ENCODE results near the gene RAG1.
"Not testable (repeated sequence)": the region's sequence is repeated elsewhere in the genome, so short reads cannot be mapped to it uniquely, and the experiment has no call there.

The RAG1 gene

DNA sequence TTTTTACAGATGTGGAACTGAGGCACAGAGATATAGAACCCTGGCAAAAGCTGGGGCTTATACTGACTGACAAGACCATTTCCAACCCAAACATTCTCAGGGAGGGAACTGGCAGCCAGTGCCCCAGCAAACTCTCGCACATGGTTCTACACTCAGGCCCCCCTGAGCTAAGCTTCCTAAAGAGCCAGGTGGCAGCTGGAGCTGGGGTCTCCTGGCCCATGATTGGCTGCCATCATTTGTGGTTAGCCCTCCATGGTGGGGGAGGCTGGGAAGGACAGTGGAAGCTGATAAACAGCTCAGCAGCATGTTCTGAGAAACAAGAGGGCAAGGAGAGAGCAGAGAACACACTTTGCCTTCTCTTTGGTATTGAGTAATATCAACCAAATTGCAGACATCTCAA, at the start of gene RAG1:
TSS of gene RAG1 (plus strand) at position 314 of the 400 bp plus-strand sequence. CDS start 5,298 bp downstream, outside the sequence.
- no peak for DNase-seq (ENCODE audit: low read depth in 2 of 2)

DNA sequence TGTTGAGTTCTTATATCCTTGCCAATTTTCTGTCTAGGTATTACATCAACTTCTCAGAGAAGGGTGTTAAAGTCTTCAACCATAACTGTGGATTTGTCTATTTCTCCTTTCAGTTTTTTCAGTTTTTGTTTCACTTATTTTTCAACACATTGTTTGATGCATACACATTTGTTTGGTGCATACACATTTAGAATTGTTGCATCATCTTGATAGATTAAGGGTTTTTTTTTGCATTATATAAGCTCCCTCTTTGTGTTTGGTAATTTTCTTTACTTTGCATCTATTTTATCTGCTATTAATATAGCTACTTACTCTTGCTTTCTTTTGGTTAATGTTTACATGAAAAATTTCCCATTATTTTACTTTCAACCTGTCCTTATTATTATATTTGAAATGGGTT, 37.0 kb upstream of the RAG1 start:
- no peak for DNase-seq (ENCODE audit: low read depth in 2 of 2)

DNA sequence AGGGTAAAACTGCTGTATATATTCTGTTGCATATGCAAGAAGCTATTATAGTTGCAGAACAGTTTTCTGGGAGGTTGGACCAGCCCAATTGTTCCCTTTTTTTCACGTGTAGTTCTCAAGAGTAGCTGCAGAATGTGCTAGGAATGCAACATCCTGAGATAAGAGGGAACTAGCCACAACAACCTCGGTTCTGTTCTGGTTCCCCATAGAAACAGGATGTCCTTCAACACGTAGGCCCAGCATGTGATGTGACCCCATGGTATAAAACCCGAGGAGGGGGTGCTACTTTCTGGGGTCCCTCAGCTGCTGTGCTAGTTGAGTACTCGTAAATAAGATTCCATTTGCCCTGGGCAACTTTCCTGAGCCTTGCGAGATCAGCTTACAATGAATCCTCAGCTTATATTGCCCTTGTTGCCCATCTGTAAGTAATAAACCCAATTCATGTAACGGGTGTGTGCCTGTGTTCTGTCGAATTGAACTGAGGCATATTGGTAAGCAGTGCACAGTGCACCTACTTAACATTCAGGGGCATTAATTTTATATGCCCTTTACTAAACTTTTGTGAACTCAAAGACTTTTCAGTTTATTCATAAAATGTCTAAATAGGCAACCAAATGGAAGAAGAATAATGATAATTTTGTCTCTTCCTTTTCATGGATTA, 34.7 kb upstream of the RAG1 start:
- no peak for DNase-seq (ENCODE audit: low read depth in 2 of 2)

DNA sequence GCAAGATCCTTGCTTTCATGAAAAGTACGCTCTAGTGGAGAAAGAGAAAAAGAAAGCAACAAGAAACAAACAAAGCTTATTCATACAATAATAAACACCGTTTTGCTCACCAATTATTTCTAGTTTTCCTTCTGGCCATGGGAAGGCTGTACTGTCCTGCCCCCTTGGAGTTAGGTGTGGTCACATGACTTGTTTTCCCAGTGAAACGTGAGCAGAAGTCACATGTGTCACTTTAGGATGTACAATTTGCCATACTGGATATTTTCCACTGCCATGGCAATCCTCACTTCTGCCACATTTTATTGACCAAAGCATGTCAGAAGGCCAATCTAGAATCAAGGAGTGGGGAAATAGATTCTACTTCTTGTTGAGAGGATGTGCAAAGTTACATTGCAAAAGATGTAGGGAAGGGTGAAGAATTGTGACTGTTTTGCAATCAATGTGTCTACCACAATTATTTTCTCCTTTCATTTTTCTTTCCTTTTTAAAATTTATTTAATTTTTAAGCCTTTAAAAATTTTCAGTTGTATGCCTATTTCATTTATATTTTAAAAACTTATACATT, 33.4 kb upstream of the RAG1 start:
- no peak for DNase-seq (ENCODE audit: low read depth in 2 of 2)

DNA sequence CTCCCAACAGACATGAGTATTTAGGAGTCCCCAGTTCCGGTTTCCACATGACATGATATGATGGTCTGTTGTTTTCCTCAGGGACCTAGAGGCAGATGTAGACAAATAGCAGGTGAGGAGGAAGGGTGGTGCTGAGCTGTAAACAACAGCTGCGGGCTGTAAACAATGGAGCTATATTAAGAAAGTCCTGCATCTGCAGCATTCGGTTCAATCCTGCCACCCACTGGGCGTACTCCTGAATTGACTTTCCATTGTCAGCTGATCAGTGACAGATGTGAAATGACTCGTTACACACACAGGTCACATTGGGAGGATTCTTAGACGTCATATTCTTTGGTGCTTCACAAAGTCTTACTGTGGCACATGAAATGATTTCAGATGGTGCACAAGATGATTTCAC, 26.8 kb upstream of the RAG1 start:
- DNase-seq (ENCODE audit: low read depth in 2 of 2): peak in 1 of 2 experiments; percentile 1

DNA sequence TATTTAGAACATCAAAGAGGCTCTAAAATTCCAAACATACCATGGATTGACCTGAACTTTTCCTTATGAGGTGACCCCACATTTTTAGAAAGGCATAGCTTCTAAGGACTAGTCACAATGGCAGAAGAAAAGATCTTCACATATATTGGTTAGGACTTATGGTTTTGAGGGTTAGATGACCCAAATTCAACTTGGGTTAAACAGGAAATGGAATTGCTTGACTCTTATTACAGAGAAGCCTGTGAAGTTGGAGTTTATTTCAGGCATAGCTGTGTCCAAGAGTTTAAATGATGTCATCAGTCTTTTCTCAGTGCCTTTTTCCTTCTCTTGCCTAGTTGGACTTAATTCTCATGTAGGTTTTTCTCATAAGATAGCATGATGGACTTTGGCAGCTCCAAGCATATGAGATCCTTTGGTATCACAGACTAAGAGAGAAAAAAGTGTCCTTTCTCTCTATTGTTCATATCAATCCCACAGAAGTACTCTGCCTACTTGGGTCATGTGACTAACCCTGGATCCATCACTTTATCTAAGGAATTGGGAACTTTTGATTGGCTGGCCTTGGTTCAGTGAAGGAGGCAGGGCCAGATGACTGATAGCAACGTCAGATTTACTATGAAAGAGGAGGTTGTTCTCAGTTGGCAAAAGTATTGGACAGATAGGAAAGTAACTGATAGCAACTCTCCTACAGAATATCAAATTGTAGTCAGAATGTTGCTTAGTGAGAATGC, 17.3 kb upstream of the RAG1 start:
- no peak for DNase-seq (ENCODE audit: low read depth in 2 of 2)

DNA sequence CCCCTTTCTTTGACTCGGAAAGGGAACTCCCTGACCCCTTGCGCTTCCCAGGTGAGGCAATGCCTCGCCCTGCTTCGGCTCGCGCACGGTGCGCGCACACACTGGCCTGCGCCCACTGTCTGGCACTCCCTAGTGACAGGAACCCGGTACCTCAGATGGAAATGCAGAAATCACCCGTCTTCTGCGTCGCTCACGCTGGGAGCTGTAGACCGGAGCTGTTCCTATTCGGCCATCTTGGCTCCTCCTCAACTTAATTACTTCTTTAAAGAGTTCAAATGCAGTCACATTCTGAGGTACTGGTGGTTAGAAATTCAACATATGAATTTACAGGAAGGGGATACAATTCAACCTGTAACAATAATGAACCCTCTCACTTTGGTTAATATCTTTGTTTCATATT, 10.4 kb upstream of the RAG1 start:
- DNase-seq (ENCODE audit: low read depth in 2 of 2): not testable (repeated sequence)

DNA sequence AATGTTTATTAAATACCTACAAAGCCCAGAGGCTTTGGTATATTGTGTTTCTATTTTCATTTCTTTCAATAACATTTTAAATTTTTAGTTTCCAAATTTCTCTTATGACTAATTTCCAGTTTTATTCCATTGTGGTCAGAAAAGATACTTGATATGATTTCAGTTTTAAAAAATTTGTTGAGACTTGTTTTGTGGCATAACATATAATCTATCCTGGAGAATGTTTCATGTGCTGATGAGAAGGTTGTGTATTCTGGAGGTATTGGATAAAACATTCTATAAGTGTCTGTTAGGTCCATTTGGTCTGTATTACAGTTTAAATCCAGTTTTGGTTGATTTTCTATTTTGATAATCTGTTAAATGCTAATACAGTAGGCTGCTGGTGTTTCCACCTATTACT, 9.8 kb upstream of the RAG1 start:
- DNase-seq (ENCODE audit: low read depth in 2 of 2): no peak

DNA sequence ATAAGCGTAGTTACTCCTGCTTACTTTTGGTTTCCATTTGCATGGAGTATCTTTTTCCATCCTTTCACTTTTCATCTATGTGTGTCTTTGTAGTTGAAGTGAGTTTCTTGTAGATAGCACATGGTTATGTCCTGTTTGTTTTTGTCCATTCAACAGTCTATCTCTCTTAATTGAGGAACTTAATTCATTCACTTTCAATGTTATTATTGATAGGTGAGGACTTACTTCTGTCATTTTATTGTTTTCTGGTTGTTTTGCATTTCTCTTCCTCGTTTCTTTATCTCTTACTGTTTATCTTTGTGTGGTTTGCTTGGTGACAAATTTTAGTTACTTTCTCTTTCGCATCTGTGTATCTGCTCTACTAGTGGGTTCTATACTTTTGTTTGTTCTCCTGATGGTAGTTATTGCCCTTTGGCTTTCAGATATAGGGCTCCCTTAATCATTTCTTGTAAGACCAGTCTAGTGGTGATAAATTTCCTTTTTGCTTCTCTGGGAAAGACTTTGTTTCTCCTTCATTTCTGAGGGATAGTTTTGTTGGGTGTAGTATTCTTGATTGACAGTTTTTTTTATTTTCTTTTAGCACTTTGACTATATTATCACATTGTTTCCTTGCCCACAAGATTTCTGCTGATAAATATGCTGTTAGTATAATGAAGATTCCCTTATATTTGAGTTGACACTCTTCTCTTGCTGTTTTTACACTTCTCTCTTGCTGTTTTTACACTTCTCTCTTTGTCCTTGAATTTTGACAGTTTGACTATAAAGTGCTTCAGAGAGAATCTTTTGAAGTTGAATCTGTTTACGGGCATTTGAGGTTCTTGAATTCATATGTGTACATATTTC, 9.0 kb upstream of the RAG1 start:
- DNase-seq (ENCODE audit: low read depth in 2 of 2): no peak

DNA sequence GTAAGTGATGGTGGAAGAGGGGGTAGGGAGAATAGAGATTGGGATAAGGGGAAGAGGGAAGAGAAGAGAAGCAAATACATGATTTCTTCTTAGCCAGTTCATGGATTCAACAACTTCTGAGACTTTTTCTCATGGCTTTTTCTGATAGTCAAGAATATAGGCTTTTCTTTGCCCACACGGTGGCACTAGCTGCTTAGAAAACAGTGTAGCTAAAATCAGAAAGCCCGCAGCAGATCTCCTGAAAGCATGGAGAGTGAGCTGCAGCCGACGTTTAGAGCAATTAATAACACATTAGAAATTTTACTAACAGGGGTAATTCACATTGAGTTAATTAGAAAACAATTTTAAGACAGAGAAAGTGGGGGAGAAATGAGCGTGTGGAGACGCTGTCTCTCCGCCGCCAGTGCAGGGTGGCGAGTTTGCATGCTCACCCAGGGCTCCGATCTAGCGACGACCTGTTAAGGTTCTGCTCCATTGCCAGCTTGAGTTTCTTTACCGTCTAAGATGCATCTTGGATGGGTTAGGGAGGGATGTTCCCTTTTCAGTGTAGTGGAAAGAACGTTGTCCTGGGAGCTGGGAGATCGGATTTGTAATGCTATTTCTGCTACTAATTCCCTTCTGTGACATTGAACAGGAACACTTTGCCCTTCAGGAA, 3.3 kb upstream of the RAG1 start:
- DNase-seq (ENCODE audit: low read depth in 2 of 2): peak; percentile 17

DNA sequence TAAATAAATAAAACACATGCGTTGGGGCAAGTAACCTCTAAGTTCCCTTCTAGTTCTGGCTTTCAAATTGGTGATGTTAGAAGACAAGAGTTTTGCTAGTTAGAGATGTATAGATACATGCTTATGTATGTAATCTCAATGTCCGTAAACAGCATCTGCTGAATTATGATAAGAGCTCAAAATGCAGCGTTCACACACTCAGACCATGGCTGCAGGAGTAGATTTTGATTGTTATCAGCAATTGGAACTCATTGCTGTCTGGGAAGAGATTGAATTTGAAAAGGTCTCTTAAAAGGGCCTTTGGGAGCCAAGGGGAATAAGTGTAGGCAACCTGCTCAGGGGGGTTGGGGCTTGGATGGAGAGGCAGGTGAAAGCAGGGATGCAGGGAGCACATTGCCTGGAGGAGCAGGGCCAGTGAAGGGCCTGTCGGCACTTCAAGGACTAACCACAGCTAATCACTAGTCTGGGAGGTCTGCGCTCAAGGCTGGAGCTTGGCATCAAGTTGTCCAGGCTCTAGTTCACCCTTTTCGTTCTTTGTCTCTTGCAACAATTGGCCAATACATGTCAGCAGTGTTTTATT, 2.7 kb upstream of the RAG1 start:
- DNase-seq (ENCODE audit: low read depth in 2 of 2): no peak

DNA sequence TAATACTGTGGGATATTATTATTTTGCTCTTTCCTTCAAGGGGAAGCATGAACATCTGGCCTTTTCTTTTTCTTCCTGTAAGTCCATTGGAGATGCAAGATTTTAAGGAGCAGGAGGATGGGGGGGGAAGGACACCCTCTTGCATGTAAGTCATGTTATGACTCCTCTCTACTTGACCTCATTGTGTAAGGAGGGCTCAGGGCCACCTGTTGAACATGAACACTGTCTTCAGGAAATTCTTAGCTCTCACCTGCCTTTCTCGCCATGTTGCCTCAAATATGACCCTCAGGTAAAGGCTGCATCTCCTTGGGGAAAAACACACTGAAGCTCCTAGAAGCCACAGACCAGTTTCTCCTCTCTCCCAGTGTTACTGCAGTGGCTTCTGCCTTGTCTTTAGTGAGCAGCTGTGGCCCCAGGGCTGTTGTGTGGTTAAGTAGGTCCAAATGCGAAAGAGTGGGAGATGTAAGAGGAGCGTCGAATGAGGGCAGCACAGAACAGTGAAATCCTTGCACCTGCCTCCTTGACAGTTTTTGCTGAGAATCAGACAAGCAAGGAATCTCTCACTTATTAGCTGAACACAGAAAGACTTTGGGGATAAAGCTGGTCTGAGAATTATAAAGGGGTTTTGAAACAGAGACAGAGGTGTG, 1.3 kb upstream of the RAG1 start:
- DNase-seq (ENCODE audit: low read depth in 2 of 2): no peak

DNA sequence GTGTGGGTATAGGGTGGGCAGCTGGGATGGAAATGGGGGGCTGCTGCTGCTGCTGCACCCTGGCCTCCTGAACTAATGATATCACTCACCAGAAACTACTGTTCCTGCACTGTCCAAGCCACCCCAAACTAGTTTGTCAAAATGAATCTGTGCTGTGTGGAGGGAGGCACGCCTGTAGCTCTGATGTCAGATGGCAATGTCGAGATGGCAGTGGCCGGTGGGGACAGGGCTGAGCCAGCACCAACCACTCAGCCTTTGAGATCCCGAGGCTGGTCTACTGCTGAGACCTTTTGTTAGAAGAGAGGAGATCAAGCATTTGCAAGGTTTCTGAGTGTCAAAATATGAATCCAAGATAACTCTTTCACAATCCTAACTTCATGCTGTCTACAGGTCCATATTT, 1.3 kb downstream of the RAG1 start:
- DNase-seq (ENCODE audit: low read depth in 2 of 2): no peak

DNA sequence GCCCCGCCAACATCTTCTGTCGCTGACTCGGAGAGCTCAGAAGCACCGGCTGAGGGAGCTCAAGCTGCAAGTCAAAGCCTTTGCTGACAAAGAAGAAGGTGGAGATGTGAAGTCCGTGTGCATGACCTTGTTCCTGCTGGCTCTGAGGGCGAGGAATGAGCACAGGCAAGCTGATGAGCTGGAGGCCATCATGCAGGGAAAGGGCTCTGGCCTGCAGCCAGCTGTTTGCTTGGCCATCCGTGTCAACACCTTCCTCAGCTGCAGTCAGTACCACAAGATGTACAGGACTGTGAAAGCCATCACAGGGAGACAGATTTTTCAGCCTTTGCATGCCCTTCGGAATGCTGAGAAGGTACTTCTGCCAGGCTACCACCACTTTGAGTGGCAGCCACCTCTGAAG, 6.7 kb downstream of the RAG1 start:
- no peak for DNase-seq (ENCODE audit: low read depth in 2 of 2)

DNA sequence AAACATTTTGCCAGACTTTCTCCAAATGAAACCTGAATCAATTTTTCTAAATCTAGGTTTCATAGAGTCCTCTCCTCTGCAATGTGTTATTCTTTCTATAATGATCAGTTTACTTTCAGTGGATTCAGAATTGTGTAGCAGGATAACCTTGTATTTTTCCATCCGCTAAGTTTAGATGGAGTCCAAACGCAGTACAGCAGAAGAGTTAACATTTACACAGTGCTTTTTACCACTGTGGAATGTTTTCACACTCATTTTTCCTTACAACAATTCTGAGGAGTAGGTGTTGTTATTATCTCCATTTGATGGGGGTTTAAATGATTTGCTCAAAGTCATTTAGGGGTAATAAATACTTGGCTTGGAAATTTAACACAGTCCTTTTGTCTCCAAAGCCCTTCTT, 9.6 kb downstream of the RAG1 start:
- no peak for DNase-seq (ENCODE audit: low read depth in 2 of 2)

DNA sequence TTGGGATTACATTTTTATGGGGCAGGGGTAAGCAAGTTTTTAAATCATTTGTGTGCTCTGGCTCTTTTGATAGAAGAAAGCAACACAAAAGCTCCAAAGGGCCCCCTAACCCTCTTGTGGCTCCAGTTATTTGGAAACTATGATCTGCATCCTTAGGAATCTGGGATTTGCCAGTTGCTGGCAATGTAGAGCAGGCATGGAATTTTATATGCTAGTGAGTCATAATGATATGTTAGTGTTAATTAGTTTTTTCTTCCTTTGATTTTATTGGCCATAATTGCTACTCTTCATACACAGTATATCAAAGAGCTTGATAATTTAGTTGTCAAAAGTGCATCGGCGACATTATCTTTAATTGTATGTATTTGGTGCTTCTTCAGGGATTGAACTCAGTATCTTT, 10.1 kb downstream of the RAG1 start:
- DNase-seq (ENCODE audit: low read depth in 2 of 2): peak; percentile 12 to 23

DNA sequence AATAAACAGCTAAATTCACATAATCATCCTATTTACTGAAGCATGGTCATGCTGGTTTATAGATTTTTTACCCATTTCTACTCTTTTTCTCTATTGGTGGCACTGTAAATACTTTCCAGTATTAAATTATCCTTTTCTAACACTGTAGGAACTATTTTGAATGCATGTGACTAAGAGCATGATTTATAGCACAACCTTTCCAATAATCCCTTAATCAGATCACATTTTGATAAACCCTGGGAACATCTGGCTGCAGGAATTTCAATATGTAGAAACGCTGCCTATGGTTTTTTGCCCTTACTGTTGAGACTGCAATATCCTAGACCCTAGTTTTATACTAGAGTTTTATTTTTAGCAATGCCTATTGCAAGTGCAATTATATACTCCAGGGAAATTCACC, 10.7 kb downstream of the RAG1 start:
- no peak for DNase-seq (ENCODE audit: low read depth in 2 of 2)

DNA sequence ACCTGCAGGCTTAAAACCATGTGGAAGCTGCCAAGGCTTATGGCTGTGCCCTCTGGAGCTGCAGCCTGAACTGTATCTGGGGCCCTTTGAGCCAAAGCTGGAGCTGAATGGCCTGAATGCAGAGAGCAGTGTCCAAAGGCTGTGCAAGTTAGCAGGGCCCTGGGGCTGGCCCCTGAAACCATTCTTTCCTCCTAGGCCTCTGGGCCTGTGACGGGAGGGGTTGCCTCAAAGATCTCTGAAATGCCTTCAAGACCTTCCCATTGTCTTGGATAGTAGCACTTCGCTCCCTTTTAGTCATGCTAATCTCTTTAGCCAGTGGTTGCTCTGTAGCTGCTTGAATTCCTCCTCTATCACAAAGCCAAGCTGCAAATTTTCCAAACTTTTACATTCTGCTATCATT, 13.7 kb downstream of the RAG1 start:
- DNase-seq (ENCODE audit: low read depth in 2 of 2): no peak

DNA sequence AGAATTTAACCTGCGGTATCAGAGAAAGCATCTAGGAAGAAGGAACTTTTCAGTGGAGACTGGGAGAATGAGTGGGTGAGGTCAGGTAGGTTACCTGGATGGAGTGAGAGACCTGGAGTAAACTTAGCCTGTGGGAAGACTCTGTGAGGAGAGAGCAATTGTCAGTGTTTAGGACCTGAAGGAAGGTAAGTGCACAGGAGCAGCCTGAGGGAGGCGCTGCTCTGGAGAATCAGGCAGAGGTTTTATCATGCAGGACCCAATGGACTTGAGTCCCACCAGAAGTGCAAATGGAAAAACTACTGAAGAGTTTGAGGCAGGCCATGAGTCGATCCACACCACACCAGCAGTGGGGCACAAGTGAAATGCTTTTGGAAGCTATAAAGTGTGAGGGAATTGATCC, 15.9 kb downstream of the RAG1 start:
- no peak for DNase-seq (ENCODE audit: low read depth in 2 of 2)

DNA sequence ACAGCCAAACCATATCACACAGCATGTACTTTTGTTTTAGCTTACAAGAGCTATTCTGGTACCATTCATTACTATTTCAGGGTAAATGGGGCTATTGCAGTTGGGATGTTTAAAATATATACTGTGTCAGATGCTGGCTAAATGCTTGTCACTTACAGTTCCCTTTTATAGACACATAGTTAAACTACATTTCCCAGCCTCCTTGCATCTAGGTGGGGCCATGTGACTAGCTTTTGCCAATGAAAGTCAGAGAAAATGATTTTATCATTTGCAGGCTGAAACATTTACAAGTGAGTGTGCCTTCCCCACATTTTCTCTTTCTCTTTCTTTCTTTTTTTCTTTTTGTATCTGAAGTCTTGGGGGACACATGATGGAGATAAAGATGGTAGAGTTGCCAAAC, 18.7 kb downstream of the RAG1 start:
- no peak for DNase-seq (ENCODE audit: low read depth in 2 of 2)

DNA sequence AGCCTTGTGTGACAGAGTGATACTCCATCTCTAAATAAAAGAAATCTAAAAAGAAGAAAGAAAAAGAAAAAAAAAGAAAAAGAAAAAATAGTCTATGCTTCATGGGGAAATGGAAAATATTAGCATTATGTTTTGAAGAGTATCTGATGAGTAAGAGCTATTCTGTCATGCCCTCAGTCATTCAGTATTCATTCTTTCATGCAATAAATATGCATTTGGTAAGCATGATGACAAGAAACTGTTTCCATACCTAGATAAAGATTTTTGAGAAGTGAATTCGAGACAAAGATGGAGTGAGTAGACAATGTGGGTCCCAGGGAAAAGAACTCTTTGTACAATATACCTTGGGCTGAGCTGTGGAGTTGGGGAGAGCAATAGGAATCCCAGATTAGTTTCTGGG, 20.3 kb downstream of the RAG1 start:
- DNase-seq (ENCODE audit: low read depth in 2 of 2): no peak

Measured in fibroblast of skin of left biceps (primary cell).